HepG2 (cell line): ENCODE measurements around the gene STX5. TPM values are rescaled to one million over a fixed set of nuclear protein-coding genes. Genes with fewer than 3 reads are reported as not detected.
A peak's percentile ranks its signal among the peaks of the same experiment; 100 is the strongest.

ENCODE experiments used
- ATAC-seq: fragments of 200-7000 bp; cut with Tn5 transposase; 3 replicates; pipeline ENCODE4 v1.9.1; 2020; ENCODE audit warnings: mild to moderate bottlenecking, moderate library complexity
- BruUV-seq: library from RNA; stranded (reverse); fragments of 400-500 nt; replicated peaks from 2 replicates; lab custom pipeline; 2021; lab: Mats Ljungman, UMichigan
- CTCF ChIA-PET: fragments of 300-600 bp; formaldehyde crosslinking; extraction: SDS; loops from one replicate; lab custom pipeline; 2021; ENCODE audit warnings: low total read pairs, inconsistent platforms, low intra/inter-chr PET ratio; lab: Yijun Ruan, JAX
- POLR2A ChIA-PET: fragments of 350-600 bp; sonication (Branson Sonifier 250); formaldehyde crosslinking; loops from one replicate; lab custom pipeline; 2020; ENCODE audit warnings: antibody characterized with exemption, inconsistent platforms; lab: Yijun Ruan, JAX
- DNase-seq: peaks from one replicate; pipeline ENCODE4 v3.0.0-alpha.2; 2015; ENCODE audit warnings: low spot score
- FAIRE-seq: peaks from 3 replicates; lab custom pipeline; 2011; peaks lifted over from hg19 to GRCh38; lab: Jason Lieb, UNC
- H2AFZ ChIP-seq: one replicate; pipeline ENCODE4 v1.6.1; 2011; ENCODE audit warnings: low read length, inconsistent platforms
- H3K27ac ChIP-seq: fragments of 300-600 bp; 3 replicates; pipeline ENCODE4 v1.8.0; 2011; ENCODE audit warnings: mixed run types, mild to moderate bottlenecking, mixed read lengths, low read length, inconsistent platforms; ENCODE audit not compliant: insufficient read depth; ENCODE audit errors: extremely low read length
- H3K27me3 ChIP-seq, 2 experiments: fragments of 200-600 bp in 1 of 2; 2 replicates in 1 of 2; 3 replicates in 1 of 2; pipeline versions ENCODE4 v1.6.0 to v1.8.0; 2011; ENCODE audit warnings: low read length in 2 of 2, mild to moderate bottlenecking in 2 of 2, moderate library complexity in 2 of 2, inconsistent platforms in 1 of 2; ENCODE audit not compliant: insufficient read depth in 2 of 2, control insufficient read depth in 1 of 2
- H3K36me3 ChIP-seq, 2 experiments: fragments of 200-600 bp in 1 of 2; replicated peaks in 1 of 2; 2 replicates in 1 of 2; 3 replicates in 1 of 2; pipeline versions ENCODE4 v1.5.1 to v1.8.0; 2011; ENCODE audit warnings: low read length in 2 of 2, inconsistent platforms in 1 of 2; ENCODE audit not compliant: insufficient read depth in 2 of 2, control insufficient read depth in 1 of 2
- H3K4me1 ChIP-seq: 2 replicates; pipeline ENCODE4 v1.5.1; 2012; ENCODE audit warnings: low read length, inconsistent platforms; ENCODE audit not compliant: insufficient read depth
- H3K4me2 ChIP-seq: 2 replicates; pipeline ENCODE4 v1.6.0; 2011; ENCODE audit warnings: low read depth, low read length, inconsistent platforms
- H3K4me3 ChIP-seq, 3 experiments: fragments of 200-600 bp in 1 of 3; sonication (generic), shearing (Covaris generic) in 1 of 3; replicated peaks in 1 of 3; 2 replicates each; pipeline ENCODE4 v1.5.1; 2011 to 2016; ENCODE audit warnings: low read length in 3 of 3, inconsistent platforms in 2 of 3, low read depth in 2 of 3, mild to moderate bottlenecking in 2 of 3, control low read depth in 1 of 3, mixed read lengths in 1 of 3; ENCODE audit not compliant: insufficient read depth in 1 of 3
- H3K79me2 ChIP-seq: one replicate; pipeline ENCODE4 v1.6.1; 2011; ENCODE audit warnings: low read length, inconsistent platforms; ENCODE audit not compliant: insufficient read depth
- H3K9ac ChIP-seq: 2 replicates; pipeline ENCODE4 v1.6.0; 2011; ENCODE audit warnings: mild to moderate bottlenecking, low read depth, low read length, inconsistent platforms; ENCODE audit not compliant: insufficient read depth
- H3K9me3 ChIP-seq: 2 replicates; pipeline ENCODE4 v1.5.1; 2012; ENCODE audit warnings: mild to moderate bottlenecking, low read length
- H4K20me1 ChIP-seq: 2 replicates; pipeline ENCODE4 v1.6.0; 2011; ENCODE audit warnings: inconsistent platforms, mild to moderate bottlenecking, low read length, moderate library complexity; ENCODE audit not compliant: insufficient read depth
- ELF4 ChIP-seq: sonication (generic); formaldehyde crosslinking; IDR thresholded peaks from 2 replicates; pipeline ENCODE4 v1.5.0; 2020; ENCODE audit warnings: missing genetic modification reagents, mild to moderate bottlenecking, moderate library complexity, borderline replicate concordance
- ETV5 ChIP-seq: IDR thresholded peaks from 2 replicates; pipeline ENCODE4 v1.6.1; 2018; ENCODE audit warnings: missing biosample characterization, missing genetic modification reagents, inconsistent platforms, borderline replicate concordance
- FOXA3 ChIP-seq: IDR thresholded peaks from 2 replicates; pipeline ENCODE4 v1.6.1; 2016; ENCODE audit warnings: missing genetic modification reagents, missing compliant biosample characterization
- HIVEP1 ChIP-seq: sonication (generic); formaldehyde crosslinking; IDR thresholded peaks from 2 replicates; pipeline ENCODE4 v1.4.0; 2020; ENCODE audit warnings: mild to moderate bottlenecking, missing genetic modification reagents
- HNRNPUL1 ChIP-seq: fragments of 200-400 bp; formaldehyde crosslinking; IDR thresholded peaks from 2 replicates; pipeline ENCODE4 v1.6.1; 2017; ENCODE audit warnings: low read depth, mild to moderate bottlenecking, low read length, moderate library complexity
- MAFF ChIP-seq: IDR thresholded peaks from 2 replicates; pipeline ENCODE4 v1.6.1; 2011; ENCODE audit warnings: low read depth, low read length, improper control_type of control experiment
- MAZ ChIP-seq, 2 experiments: sonication (generic) in 1 of 2; formaldehyde crosslinking in 1 of 2; IDR thresholded peaks; 2 replicates each; pipeline versions ENCODE4 v1.5.0 to v1.6.1; 2012 to 2020; ENCODE audit warnings: low read depth in 2 of 2, mild to moderate bottlenecking in 2 of 2, borderline replicate concordance in 1 of 2, improper control_type of control experiment in 1 of 2, low read length in 1 of 2, missing genetic modification reagents in 1 of 2, moderate library complexity in 1 of 2
- NONO ChIP-seq, 2 experiments: fragments of 450-650 bp in 1 of 2; sonication (generic) in 1 of 2; formaldehyde crosslinking in 1 of 2; IDR thresholded peaks in 1 of 2; conservative IDR thresholded peaks in 1 of 2; 2 replicates each; pipeline versions ENCODE4 v1.6.1 to v1.8.0; 2017 to 2022; ENCODE audit warnings: mild to moderate bottlenecking in 1 of 2, missing genetic modification reagents in 1 of 2, moderate library complexity in 1 of 2
- PAX8 ChIP-seq: sonication (generic); formaldehyde crosslinking; IDR thresholded peaks from 2 replicates; pipeline ENCODE4 v1.8.0; 2022; ENCODE audit warnings: mild to moderate bottlenecking, missing genetic modification reagents, borderline replicate concordance
- PHF20 ChIP-seq: sonication (generic); formaldehyde crosslinking; IDR thresholded peaks from 2 replicates; pipeline ENCODE4 v1.5.0; 2020; ENCODE audit warnings: mild to moderate bottlenecking, missing genetic modification reagents
- POGZ ChIP-seq: sonication (generic); formaldehyde crosslinking; IDR thresholded peaks from 2 replicates; pipeline ENCODE4 v1.4.0; 2020; ENCODE audit warnings: mild to moderate bottlenecking, missing genetic modification reagents
- ZFAT ChIP-seq: sonication (generic); formaldehyde crosslinking; conservative IDR thresholded peaks from 2 replicates; pipeline ENCODE4 v1.8.1; 2023; ENCODE audit warnings: missing genetic modification reagents, inconsistent platforms
- ZFP1 ChIP-seq: IDR thresholded peaks from 2 replicates; pipeline ENCODE4 v1.6.1; 2016
- ZFX ChIP-seq: sonication (generic); formaldehyde crosslinking; IDR thresholded peaks from 2 replicates; pipeline ENCODE4 v1.4.0; 2020; ENCODE audit warnings: mild to moderate bottlenecking, low read depth, missing genetic modification reagents, moderate library complexity
- ZNF841 ChIP-seq: sonication (generic); formaldehyde crosslinking; IDR thresholded peaks from 2 replicates; pipeline ENCODE4 v1.8.1; 2023; ENCODE audit warnings: missing genetic modification reagents, borderline replicate concordance
- WGBS: methylation state at CpG from one replicate; pipeline ENCODE4 v1.1.6; 2017; ENCODE audit warnings: low lambda C conversion rate; 5-methylcytosine and 5-hydroxymethylcytosine counted together
- in situ Hi-C: cut with HindIII; loops from 2 replicates; pipeline ENCODE4 v1.10.0; 2017; ENCODE audit warnings: low pct_unique_long_range_greater_than_20kb; ENCODE audit not compliant: extremely low pct_ligation_motif_present
- intact Hi-C: fragments of 100-400 bp; cut with micrococcal nuclease; formaldehyde crosslinking; loops from one replicate; pipeline ENCODE4 v1.10.0; 2022; ENCODE audit not compliant: unreplicated experiment
- polyA plus RNA-seq, 8 experiments: library from polyadenylated mRNA; depleted of rRNA in 3 of 8; stranded (reverse) in 7 of 8; unstranded in 1 of 8; fragments of >200 nt; fragmentation: Illumina TruSeq in 4 of 8; extraction: Trizol in 4 of 8; gene quantifications; 2 replicates each; pipeline versions ENCODE4 v1.2.1 to v1.2.3, GENCODE V29; 2011 to 2016; ENCODE audit warnings: low read depth in 4 of 8, missing spikeins in 1 of 8, mixed read lengths in 1 of 8; ENCODE audit not compliant: insufficient read depth in 1 of 8
- total RNA-seq, 5 experiments: library from RNA; depleted of rRNA; stranded (reverse); fragments of >200 nt; fragmentation: Illumina TruSeq; extraction: Trizol; gene quantifications; 2 replicates each; pipeline ENCODE4 v1.2.3, GENCODE V29; 2016; ENCODE audit warnings: low read depth in 1 of 5
- TF ChIP-seq, protein P1 (sequence below): sonication (generic); formaldehyde crosslinking; conservative IDR thresholded peaks from 2 replicates; pipeline ENCODE4 v1.8.0; 2022; ENCODE audit warnings: mild to moderate bottlenecking, moderate library complexity, missing genetic modification reagents
- TF ChIP-seq, protein P2 (sequence below): sonication (generic); formaldehyde crosslinking; IDR thresholded peaks from 2 replicates; pipeline ENCODE4 v1.4.0; 2020; ENCODE audit warnings: missing genetic modification reagents
- TF ChIP-seq, protein P3 (sequence below): sonication (generic); formaldehyde crosslinking; conservative IDR thresholded peaks from 2 replicates; pipeline ENCODE4 v1.8.0; 2022; ENCODE audit warnings: missing genetic modification reagents

Gene STX5
- total and polyA plus RNA-seq, 2 of the 13 experiments (the other 11 are each of a cell fraction or from before 2014, with no cell fraction given), result 26.9 to 30.0 TPM

DNA sequence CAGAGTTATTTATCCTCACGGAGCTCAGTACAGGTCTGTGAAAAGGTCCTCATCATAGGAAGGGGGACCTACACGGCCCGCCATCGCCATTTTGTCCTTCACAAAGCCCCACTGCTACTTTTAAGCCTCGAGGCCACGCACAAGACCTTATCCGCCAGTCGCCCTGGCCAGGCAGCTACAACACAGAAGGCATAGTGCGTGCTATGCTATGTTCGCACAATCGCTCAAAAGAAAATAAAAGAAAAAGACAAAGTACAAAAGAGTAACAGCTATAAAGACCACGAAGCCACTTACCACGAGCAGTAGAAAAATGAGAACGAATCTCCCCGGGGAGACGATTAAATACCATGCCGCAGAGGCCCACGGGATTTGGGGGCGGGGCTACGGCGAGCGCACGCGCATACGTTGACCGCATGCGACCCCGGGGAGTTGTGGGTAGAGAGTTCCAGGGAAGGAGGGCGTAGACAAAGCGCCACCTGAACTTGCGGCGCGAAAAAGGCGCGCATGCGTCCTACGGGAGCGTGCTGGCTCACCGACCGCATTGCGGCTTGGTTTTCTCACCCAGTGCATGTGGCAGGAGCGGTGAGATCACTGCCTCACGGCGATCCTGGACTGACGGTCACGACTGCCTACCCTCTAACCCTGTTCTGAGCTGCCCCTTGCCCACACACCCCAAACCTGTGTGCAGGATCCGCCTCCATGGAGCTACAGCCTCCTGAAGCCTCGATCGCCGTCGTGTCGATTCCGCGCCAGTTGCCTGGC is 23.9 kb upstream of the STX5 start:
- in situ Hi-C loops (no loop called here), intact Hi-C loops (loop anchor here (1.0 kb wide), 1 partner anchor 26 kb away; no protein-coding TSS in a partner anchor)
- BruUV-seq, result no TSS peak
- H3K36me3 ChIP-seq, result peaks cover 11 to 33% of the 10 kb centered on the region in 2 experiments
- H3K9me3 ChIP-seq, result no peaks in the 10 kb centered on the region
- H3K27me3 ChIP-seq, result no peaks in the 10 kb centered on the region; a peak in 1 of 5 replicates
- no peak overlapping the region for H2AFZ ChIP-seq
- ChIA-PET CTCF (no interaction called here), POLR2A (interaction anchor here (0.7 to 9.4 kb wide), 32 partner anchors 8 to 1382 kb away, joined by 3 to 362 read pairs (median 6); partner anchors contain the start of genes B3GAT3, C11orf98, CSKMT and GANAB)
- peak overlapping the region; percentile 91 for H3K27ac ChIP-seq
- H3K4me1 ChIP-seq, result peaks cover 77% of the 10 kb centered on the region
- H3K4me2 ChIP-seq, result peak overlapping the region; percentile 99
- peak; percentile 97 for DNase-seq
- peaks cover 59% of the 10 kb centered on the region for H3K79me2 ChIP-seq
- under 1% methylated on average over 37 of the region's 54 CpGs for WGBS
- peak; percentile 79 for ATAC-seq
- peak overlapping the region; percentile 86 to 96 (median 94) for H3K4me3 ChIP-seq
- H4K20me1 ChIP-seq, result peaks cover 37% of the 10 kb centered on the region
- FAIRE-seq, result peak; percentile 61
- H3K9ac ChIP-seq, result peak overlapping the region; percentile 99
- peak; percentile 65 for TF ChIP-seq PHF20 (CRISPR knock-in tag)
- TF ChIP-seq HIVEP1 (CRISPR knock-in tag), result peak; percentile 72; the same call in 1 of the 2 replicates
- TF ChIP-seq, protein P1, sequence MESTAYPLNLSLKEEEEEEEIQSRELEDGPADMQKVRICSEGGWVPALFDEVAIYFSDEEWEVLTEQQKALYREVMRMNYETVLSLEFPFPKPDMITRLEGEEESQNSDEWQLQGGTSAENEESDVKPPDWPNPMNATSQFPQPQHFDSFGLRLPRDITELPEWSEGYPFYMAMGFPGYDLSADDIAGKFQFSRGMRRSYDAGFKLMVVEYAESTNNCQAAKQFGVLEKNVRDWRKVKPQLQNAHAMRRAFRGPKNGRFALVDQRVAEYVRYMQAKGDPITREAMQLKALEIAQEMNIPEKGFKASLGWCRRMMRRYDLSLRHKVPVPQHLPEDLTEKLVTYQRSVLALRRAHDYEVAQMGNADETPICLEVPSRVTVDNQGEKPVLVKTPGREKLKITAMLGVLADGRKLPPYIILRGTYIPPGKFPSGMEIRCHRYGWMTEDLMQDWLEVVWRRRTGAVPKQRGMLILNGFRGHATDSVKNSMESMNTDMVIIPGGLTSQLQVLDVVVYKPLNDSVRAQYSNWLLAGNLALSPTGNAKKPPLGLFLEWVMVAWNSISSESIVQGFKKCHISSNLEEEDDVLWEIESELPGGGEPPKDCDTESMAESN, result peak; percentile 97
- peak; percentile 41 for TF ChIP-seq ETV5 (CRISPR knock-in tag)
- TF ChIP-seq ZNF841 (CRISPR knock-in tag), result peak; percentile 71; the same call in 1 of the 2 replicates
- TF ChIP-seq, protein P2, sequence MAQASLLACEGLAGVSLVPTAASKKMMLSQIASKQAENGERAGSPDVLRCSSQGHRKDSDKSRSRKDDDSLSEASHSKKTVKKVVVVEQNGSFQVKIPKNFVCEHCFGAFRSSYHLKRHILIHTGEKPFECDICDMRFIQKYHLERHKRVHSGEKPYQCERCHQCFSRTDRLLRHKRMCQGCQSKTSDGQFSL, result peak; percentile 79; the same call in 1 of the 2 replicates
- peak; percentile 94 for TF ChIP-seq ZFP1 (CRISPR knock-in tag)
- peak; percentile 40; the same call in 1 of the 2 replicates for TF ChIP-seq POGZ (CRISPR knock-in tag)
- TF ChIP-seq MAZ (IDR thresholded peaks at IDR 0.05; ENCODE audit: borderline replicate concordance, low read depth, low read length), result no peak
- peak; percentile 77 for TF ChIP-seq MAZ (CRISPR knock-in tag; IDR thresholded peaks at IDR 0.05; ENCODE audit: low read depth)
- peak; percentile 77; the same call in 1 of the 2 replicates for TF ChIP-seq ZFAT (CRISPR knock-in tag)
- TF ChIP-seq PAX8, result peak; percentile 89; the same call in 1 of the 2 replicates
- no peak for TF ChIP-seq MAFF
- no peak for TF ChIP-seq NONO (IDR thresholded peaks at IDR 0.05)
- peak; percentile 90 for TF ChIP-seq NONO (CRISPR knock-in tag; conservative IDR thresholded peaks at IDR 0.05)
- TF ChIP-seq HNRNPUL1, result no peak
- peak; percentile 57 for TF ChIP-seq FOXA3 (CRISPR knock-in tag)
- TF ChIP-seq, protein P3, sequence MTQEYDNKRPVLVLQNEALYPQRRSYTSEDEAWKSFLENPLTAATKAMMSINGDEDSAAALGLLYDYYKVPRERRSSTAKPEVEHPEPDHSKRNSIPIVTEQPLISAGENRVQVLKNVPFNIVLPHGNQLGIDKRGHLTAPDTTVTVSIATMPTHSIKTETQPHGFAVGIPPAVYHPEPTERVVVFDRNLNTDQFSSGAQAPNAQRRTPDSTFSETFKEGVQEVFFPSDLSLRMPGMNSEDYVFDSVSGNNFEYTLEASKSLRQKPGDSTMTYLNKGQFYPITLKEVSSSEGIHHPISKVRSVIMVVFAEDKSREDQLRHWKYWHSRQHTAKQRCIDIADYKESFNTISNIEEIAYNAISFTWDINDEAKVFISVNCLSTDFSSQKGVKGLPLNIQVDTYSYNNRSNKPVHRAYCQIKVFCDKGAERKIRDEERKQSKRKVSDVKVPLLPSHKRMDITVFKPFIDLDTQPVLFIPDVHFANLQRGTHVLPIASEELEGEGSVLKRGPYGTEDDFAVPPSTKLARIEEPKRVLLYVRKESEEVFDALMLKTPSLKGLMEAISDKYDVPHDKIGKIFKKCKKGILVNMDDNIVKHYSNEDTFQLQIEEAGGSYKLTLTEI (CRISPR knock-in tag), result no peak
- peak; percentile 57; the same call in 1 of the 2 replicates for TF ChIP-seq ZFX (CRISPR knock-in tag)
- peak; percentile 91 for TF ChIP-seq ELF4 (CRISPR knock-in tag)
